DMS153 treated with DMSO at 0.1 percent for 48 hours (cell line): ENCODE data around the gene KIAA1217.

ENCODE experiments used
- DNase-seq: peaks from one replicate; lab custom pipeline; 2025; ENCODE audit not compliant: unreplicated experiment; lab: John Stamatoyannopoulos, UW

The KIAA1217 gene

DNA sequence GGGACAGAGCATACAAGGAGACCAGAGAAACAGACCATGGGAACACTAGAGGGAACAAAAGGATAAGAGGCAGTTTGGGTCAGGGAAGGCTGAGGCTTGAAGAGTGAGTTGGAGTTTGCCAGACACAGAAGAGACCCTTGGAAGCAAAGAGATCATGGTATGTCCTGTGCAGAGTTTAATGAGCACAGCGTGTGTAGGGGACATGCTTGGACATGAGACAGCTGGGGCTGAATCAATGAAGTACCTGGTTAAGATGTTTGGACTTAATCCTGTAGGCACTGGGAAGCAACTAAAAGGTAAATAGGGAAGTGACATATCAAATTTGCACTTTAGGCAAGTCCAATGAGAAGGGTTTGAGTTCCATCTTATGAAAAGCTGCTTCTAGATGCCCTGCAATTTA is 79.6 kb downstream of the KIAA1217 start:
- DNase-seq: no peak

- DNase-seq: no peak
Observed at GRCh38 chr10:24289235-24289634, 80.3 kb downstream of the KIAA1217 start.

GRCh38 chr10:24292304-24293293 is 83.7 kb downstream of the KIAA1217 start:
- DNase-seq: no peak

GRCh38 chr10:24299578-24300260 is 90.8 kb downstream of the KIAA1217 start:
- no peak for DNase-seq

- DNase-seq: no peak
Observed at GRCh38 chr10:24303522-24304310, 94.8 kb downstream of the KIAA1217 start.

GRCh38 chr10:24305551-24306506 is 96.9 kb downstream of the KIAA1217 start:
- DNase-seq: no peak

GRCh38 chr10:24306507-24306875 is 97.6 kb downstream of the KIAA1217 start:
- DNase-seq: no peak

- no peak for DNase-seq
Observed at GRCh38 chr10:24307116-24307515, 98.2 kb downstream of the KIAA1217 start.

GRCh38 chr10:24307696-24308485 is 99.0 kb downstream of the KIAA1217 start:
- DNase-seq: no peak

- no peak for DNase-seq
Observed at GRCh38 chr10:24310104-24310503, 101.2 kb downstream of the KIAA1217 start.

GRCh38 chr10:24311888-24312287 is 103.0 kb downstream of the KIAA1217 start:
- no peak for DNase-seq

DNA sequence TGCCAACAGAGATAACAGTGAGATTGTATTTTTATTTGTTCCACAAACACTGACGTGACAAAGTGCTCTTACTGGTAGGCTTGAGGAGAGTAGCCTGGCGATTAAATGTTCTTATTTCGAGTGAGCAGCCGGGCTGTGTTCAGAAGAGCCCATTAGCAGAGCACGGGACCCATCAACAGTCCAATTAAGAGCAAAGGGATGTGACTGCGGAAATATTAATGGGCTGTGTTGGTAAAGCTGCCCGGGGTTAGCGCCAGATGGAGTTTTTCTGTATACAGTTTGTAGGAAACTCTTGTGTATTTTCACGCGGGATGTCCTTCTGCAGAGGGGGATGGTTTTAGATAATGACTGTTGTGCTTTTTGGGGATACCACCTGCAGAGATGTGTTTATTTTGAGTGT is 104.3 kb downstream of the KIAA1217 start:
- DNase-seq: peak; percentile 13

- no peak for DNase-seq
Observed at GRCh38 chr10:24315211-24315610, 106.3 kb downstream of the KIAA1217 start.

DNA sequence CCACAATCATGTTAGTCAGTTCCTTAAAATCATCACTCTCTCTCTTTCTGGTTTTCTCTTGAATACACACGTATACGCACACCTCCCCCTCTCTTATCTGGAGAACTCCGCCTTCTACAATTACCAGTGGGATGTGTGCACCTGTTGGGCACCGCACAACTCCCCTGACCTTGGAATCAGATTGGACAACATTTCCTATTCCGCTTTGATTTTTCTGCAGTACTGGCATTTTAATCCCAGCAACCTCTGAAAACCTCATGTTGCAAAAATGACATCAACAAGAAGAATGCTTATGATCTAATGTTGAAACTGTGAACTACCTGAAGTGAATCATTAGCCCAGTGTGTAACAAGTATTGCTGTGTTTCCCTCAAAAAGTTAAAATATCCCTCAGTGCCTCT is 109.6 kb downstream of the KIAA1217 start:
- no peak for DNase-seq

GRCh38 chr10:24320373-24320772 is 111.4 kb downstream of the KIAA1217 start:
- no peak for DNase-seq

GRCh38 chr10:24324651-24325050 is 115.7 kb downstream of the KIAA1217 start:
- no peak for DNase-seq

DNA sequence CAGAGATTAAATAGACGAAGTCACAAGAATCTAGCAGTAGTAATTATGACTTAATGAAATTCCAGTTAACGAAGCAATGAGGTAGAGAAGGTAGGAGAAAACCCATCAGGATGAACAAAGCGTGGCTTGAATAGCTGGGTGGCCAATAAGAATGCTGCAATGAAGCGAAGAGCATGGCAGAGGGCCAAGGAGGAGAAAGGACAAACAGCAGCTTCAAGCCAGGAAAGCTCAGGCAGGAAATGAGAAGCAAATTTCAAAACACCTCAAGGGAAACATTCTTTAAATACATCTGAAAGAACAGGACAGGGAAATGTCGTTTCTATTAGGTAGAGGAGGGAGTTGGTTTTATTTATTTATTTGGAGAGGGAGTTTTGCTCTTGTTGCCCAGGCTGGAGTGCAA is 122.5 kb downstream of the KIAA1217 start:
- DNase-seq: peak; percentile 1

GRCh38 chr10:24333736-24334135 is 124.8 kb downstream of the KIAA1217 start:
- DNase-seq: no peak

- DNase-seq: no peak
Observed at GRCh38 chr10:24334279-24334939, 125.5 kb downstream of the KIAA1217 start.
